Heart right ventricle (tissue), 16 donors: ENCODE data around the gene MT1HL1. TPM values are rescaled to one million over a fixed set of nuclear protein-coding genes. Genes with fewer than 3 reads are reported as not detected.

Experiments used
- ATAC-seq, 8 donors: fragments of 200-7000 bp; cut with Tn5 transposase; one replicate each; pipeline ENCODE4 v1.9.1; 2020; ENCODE audit warnings: mild to moderate bottlenecking in 8 of 8, moderate library complexity in 8 of 8, moderate number of reproducible peaks in 1 of 8
- DNase-seq, 2 donors: peaks; one replicate each; pipeline ENCODE4 v3.0.0-alpha.2; 2020
- H3K27ac ChIP-seq, 10 donors: fragments of 200-600 bp; sonication (generic) in 2 of 10; one replicate each; pipeline versions ENCODE4 v1.5.0 to v1.8.0; 2020 to 2022; ENCODE audit warnings: mild to moderate bottlenecking in 3 of 10
- H3K27me3 ChIP-seq, 7 donors: fragments of 200-600 bp; one replicate each; pipeline ENCODE4 v1.8.0; 2021 to 2022; ENCODE audit warnings: mild to moderate bottlenecking in 2 of 7
- H3K36me3 ChIP-seq, 9 donors: fragments of 200-600 bp; sonication (generic) in 1 of 9; one replicate each; pipeline versions ENCODE4 v1.5.0 to v1.8.0; 2020 to 2022; ENCODE audit warnings: mild to moderate bottlenecking in 2 of 9
- H3K4me1 ChIP-seq, 9 donors: fragments of 200-600 bp; sonication (generic) in 1 of 9; one replicate each; pipeline versions ENCODE4 v1.5.0 to v1.8.0; 2020 to 2022; ENCODE audit warnings: mild to moderate bottlenecking in 4 of 9
- H3K4me3 ChIP-seq, 10 donors: fragments of 200-600 bp; sonication (generic) in 2 of 10; one replicate each; pipeline versions ENCODE4 v1.5.0 to v1.8.0; 2020 to 2022; ENCODE audit warnings: mild to moderate bottlenecking in 7 of 10, moderate library complexity in 2 of 10
- H3K9me3 ChIP-seq, 11 donors: fragments of 200-600 bp in 10 of 11; sonication (generic) in 2 of 11; one replicate each; pipeline versions ENCODE4 v1.5.0 to v1.8.0; 2013 to 2022; ENCODE audit warnings: mild to moderate bottlenecking in 2 of 11, control low read depth in 1 of 11, moderate library complexity in 1 of 11
- CTCF ChIP-seq, 9 donors: fragments of 200-600 bp; sonication (generic) in 2 of 9; IDR thresholded peaks; one replicate each; pipeline versions ENCODE4 v1.5.0 to v1.8.0; 2021 to 2022; ENCODE audit warnings: antibody characterized with exemption in 9 of 9, mild to moderate bottlenecking in 5 of 9, moderate library complexity in 1 of 9
- WGBS, 2 donors: extraction: QIAGEN DNeasy Blood & Tissue Kit; methylation state at CpG; one replicate each; pipeline ENCODE4 v1.1.7; 2013; ENCODE audit warnings: inconsistent platforms in 1 of 2; 5-methylcytosine and 5-hydroxymethylcytosine counted together
- intact Hi-C, 10 donors: fragments of 100-400 bp; cut with DNase I; formaldehyde crosslinking; loops; one replicate each; pipeline versions ENCODE4 v1.11.1 to v1.14.2; 2022
- polyA plus RNA-seq, 2 donors: library from polyadenylated mRNA; stranded (reverse); fragments of 200-250 nt; gene quantifications; one replicate each; pipeline ENCODE4 v1.2.3, GENCODE V29; 2013
- total RNA-seq, 10 donors: library from RNA; stranded (reverse); fragmentation: NEBNext Ultra II Directional in 3 of 10; extraction: Animal tissue kit (Norgen Biotek cat#: 25700) in 3 of 10; gene quantifications; one replicate each; pipeline versions ENCODE4 v1.2.1 to v1.2.4, GENCODE V29; 2021 to 2023
- donor health status: Arrhythmogenic right ventricular cardiomyopathy.
- donor health status: ischemic (EF 13 %, LVEDD 7.1; RV severe dilation, severe dysfunction).
- donor health status: healthy with polysubstance abuse.
- donor health status: DM: no; HTN: yes; CAD: no.
- donor health status: DM: no; HTN: no; CAD: no.
- donor health status: ischemic (EF 25% LVEDD 6.9; RV normal size, moderate dysfunction).
- donor health status: ischemic (EF 25% LVEDD 5.7; RV mildly dilated, moderate dysfunction).
- donor health status: healthy.
- donor health status: DM: yes; HTN: yes; CAD: no.
- donor health status: Ischemic cardiomyopathy.
- donor health status: ischemic (EF 35%, LVEDD 5.7; RV mildly dilated, moderate dysfunction).
- donor health status: nonischemic (EF 11% LVEDD 7.7; RV severe dilation, severe dysfunction).
- donor health status: DM: yes; HTN: yes; CAD: no.
- donor health status: PGD.
- donor health status: ischemic (EF 29% LVEDD 5.4; RV normal size, mild dysfunction).
- donor health status: nonischemic (EF 23%, LVEDD 6.1; RV moderate dilation, normal function).

The MT1HL1 gene
- total and polyA plus RNA-seq, 12 donors: not detected

DNA sequence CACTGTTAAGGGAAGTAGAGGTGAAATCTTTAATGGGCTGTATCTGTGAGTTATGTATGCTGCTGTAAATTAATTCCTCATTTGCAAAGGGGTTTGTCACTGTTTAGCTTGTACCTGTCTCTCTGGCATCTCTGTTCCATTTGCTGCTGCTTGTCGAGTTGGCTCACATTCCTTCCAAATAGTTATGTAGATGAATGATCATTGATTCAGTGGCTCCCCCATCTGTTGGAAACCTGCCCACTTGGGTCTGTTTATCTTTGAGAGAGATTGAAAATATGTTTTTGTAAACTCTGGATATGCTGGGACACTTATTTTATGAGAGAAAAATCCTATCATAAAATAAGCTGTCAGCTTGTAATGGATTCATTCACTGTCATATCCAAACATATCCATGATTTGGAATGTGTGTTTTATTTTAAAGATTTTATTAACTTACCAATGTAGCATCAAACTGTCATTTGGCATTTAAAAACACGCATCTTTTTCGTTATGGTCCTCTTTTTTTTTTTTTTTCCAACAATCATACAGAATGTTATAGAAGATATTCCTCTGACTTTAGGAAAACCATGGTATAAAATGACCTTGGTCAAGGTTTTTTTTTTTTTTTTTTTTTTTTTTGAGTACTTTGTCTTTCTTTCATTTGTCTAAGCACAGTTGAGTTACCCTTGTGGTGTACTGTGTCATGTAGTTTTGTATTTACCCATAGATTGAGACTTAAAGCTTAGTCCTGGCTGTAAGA, 41.2 kb upstream of the MT1HL1 start:
- peaks cover 0 to 57% (median 27%) of the 10 kb centered on the region in 7 donors for H3K27me3 ChIP-seq
- intact Hi-C loops: loop anchor here in 4 of 10 donors (10.0 kb wide), 3 partner anchors 51 to 151 kb away; no protein-coding TSS in a partner anchor

GRCh38 chr1:237043846-237044636, 39.8 kb upstream of the MT1HL1 start:
- Histone ChIP-seq H3K36me3 (no peaks in the 10 kb centered on the region), H3K4me3 (peak overlapping the region; percentile 59 to 78 (median 70)), H3K27me3 (peaks cover 0 to 63% (median 27%) of the 10 kb centered on the region in 7 donors), H3K4me1 (peaks cover 0 to 7% (median 3%) of the 10 kb centered on the region in 9 donors), H3K9me3 (no peaks in the 10 kb centered on the region), H3K27ac (peak overlapping the region; percentile 88 to 99 (median 96))
- no peak for TF ChIP-seq CTCF (IDR thresholded peaks at IDR 0.05)
- intact Hi-C loops: loop anchor here in 6 of 10 donors (1.0 to 10.0 kb wide), 7 partner anchors 32 to 152 kb away; no protein-coding TSS in a partner anchor
- ATAC-seq (peak; percentile 63 to 85 (median 82)), DNase-seq (peak; percentile 29 to 68)
- 11 to 15% methylated on average over 14 of the region's 14 CpGs for WGBS, 2 donors

More for the DNA sequence above, 41.2 kb upstream of the MT1HL1 start:
- no peaks in the 10 kb centered on the region for H3K36me3 ChIP-seq
- peak overlapping the region; percentile 28 to 98 (median 92) for H3K27ac ChIP-seq
- TF ChIP-seq CTCF (IDR thresholded peaks at IDR 0.05): no peak
- ATAC-seq: no peak
- 18 to 29% methylated on average over 3 of the region's 3 CpGs for WGBS, 2 donors
- no peaks in the 10 kb centered on the region for H3K9me3 ChIP-seq
- H3K4me3 ChIP-seq: peak overlapping the region; percentile 6 to 78 (median 34)
- no peak for DNase-seq
- peaks cover 0 to 18% (median 3%) of the 10 kb centered on the region in 9 donors for H3K4me1 ChIP-seq

DNA sequence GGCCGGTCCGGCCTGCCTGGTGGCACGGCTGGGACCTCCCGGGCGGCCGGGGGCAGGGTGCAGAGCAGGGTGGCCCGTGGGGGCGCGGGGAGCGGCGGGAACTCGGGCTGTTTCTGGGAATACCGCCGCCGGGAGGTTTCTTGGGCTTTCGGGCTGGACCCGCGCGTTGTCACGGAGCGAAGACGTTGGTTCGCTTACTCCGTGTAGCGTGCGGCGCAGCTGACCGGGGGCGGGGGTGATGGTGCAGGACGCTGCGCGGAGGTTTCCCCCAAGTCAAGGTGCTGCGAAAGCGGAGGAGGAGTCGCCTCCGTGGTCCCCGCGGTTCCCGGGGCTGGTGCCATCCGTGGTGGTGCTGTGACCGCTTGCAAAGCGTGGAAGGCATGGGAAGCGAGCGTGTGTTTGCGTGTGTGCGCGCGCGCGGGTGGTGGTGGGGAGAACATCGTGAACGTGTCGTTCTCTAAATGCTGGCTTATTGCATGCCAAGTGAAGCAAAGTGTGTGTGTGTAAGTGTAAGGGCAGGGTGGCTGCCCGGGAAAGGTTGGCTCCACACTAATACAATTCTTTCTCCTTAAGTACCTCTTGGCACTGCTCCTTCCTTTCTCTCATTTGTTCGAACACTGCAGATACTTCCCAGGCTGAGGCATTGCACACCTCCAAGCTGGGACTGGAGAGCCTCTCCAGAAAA, 38.8 kb upstream of the MT1HL1 start:
- DNase-seq (peak; percentile 37 to 68), ATAC-seq (peak; percentile 28 to 76 (median 56))
- Histone ChIP-seq H3K27me3 (peaks cover 0 to 63% (median 27%) of the 10 kb centered on the region in 7 donors), H3K4me1 (peaks cover 0 to 9% (median 0%) of the 10 kb centered on the region in 9 donors), H3K27ac (peak overlapping the region; percentile 88 to 99 (median 96)), H3K36me3 (no peaks in the 10 kb centered on the region), H3K4me3 (peak overlapping the region; percentile 59 to 78 (median 70)), H3K9me3 (no peaks in the 10 kb centered on the region)
- WGBS, 2 donors: 1% methylated on average over 55 of the region's 55 CpGs
- intact Hi-C loops: loop anchor here in 6 of 10 donors (1.0 to 10.0 kb wide), 7 partner anchors 31 to 152 kb away; no protein-coding TSS in a partner anchor
- no peak for TF ChIP-seq CTCF (IDR thresholded peaks at IDR 0.05)
